Duodenal mucosa (tissue), 2 donors: Measurements from ENCODE around the gene LCTL.

Experiments
- H3K27ac ChIP-seq: one replicate; pipeline ENCODE4 v1.7.0; 2013; ENCODE audit warnings: low read depth, low read length
- H3K27me3 ChIP-seq, 2 donors: one replicate each; pipeline ENCODE4 v1.7.0; 2013; ENCODE audit warnings: low read length in 2 of 2, control low read depth in 1 of 2; ENCODE audit not compliant: insufficient read depth in 2 of 2, control insufficient read depth in 1 of 2
- H3K36me3 ChIP-seq, 2 donors: one replicate each; pipeline ENCODE4 v1.7.0; 2013; ENCODE audit warnings: low read length in 2 of 2, control low read depth in 1 of 2; ENCODE audit not compliant: insufficient read depth in 2 of 2, control insufficient read depth in 1 of 2
- H3K4me1 ChIP-seq, 2 donors: one replicate each; pipeline ENCODE4 v1.7.0; 2013; ENCODE audit warnings: low read length in 2 of 2, control low read depth in 1 of 2; ENCODE audit not compliant: insufficient read depth in 2 of 2, control insufficient read depth in 1 of 2
- H3K4me3 ChIP-seq, 2 donors: one replicate each; pipeline ENCODE4 v1.7.0; 2013; ENCODE audit warnings: low read length in 2 of 2, low read depth in 1 of 2
- H3K9ac ChIP-seq, 2 donors: one replicate each; pipeline ENCODE4 v1.7.0; 2013; ENCODE audit warnings: low read length in 2 of 2, low read depth in 1 of 2
- H3K9me3 ChIP-seq, 2 donors: one replicate each; pipeline ENCODE4 v1.7.0; 2013; ENCODE audit warnings: low read length in 2 of 2, control low read depth in 1 of 2; ENCODE audit not compliant: control insufficient read depth in 1 of 2

LCTL gene

DNA sequence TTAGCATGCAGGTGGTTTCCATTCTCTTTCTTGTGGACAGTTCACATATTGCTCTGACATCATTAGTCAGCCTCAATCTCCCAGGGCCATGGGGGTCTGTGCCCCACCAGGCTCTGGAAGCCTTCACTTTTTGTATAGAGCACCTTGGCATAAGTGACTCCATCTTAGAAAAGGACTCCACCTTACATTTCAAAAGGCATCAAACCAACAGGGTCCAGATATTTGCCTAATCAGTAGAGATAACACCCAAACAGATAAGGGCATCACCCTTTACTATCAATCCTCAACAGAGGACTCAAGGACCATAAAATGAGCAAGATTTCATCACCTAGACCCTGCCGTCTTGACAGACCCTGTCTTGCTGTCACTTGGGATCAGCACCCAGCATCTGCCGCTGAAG is 35.7 kb upstream of the LCTL start:
- H3K27me3 ChIP-seq = no peaks in the 10 kb centered on the region
- no peak overlapping the region for H3K4me3 ChIP-seq
- no peaks in the 10 kb centered on the region for H3K36me3 ChIP-seq
- H3K27ac ChIP-seq = no peak overlapping the region
- no peaks in the 10 kb centered on the region for H3K4me1 ChIP-seq
- H3K9me3 ChIP-seq = no peaks in the 10 kb centered on the region
- no peak overlapping the region for H3K9ac ChIP-seq

GRCh38 chr15:66600240-66600627 is 34.4 kb upstream of the LCTL start:
- H3K27me3 ChIP-seq = no peaks in the 10 kb centered on the region
- no peaks in the 10 kb centered on the region for H3K36me3 ChIP-seq
- H3K27ac ChIP-seq = no peak overlapping the region
- H3K9me3 ChIP-seq = no peaks in the 10 kb centered on the region
- H3K4me1 ChIP-seq = no peaks in the 10 kb centered on the region
- H3K4me3 ChIP-seq = no peak overlapping the region
- H3K9ac ChIP-seq = no peak overlapping the region

DNA sequence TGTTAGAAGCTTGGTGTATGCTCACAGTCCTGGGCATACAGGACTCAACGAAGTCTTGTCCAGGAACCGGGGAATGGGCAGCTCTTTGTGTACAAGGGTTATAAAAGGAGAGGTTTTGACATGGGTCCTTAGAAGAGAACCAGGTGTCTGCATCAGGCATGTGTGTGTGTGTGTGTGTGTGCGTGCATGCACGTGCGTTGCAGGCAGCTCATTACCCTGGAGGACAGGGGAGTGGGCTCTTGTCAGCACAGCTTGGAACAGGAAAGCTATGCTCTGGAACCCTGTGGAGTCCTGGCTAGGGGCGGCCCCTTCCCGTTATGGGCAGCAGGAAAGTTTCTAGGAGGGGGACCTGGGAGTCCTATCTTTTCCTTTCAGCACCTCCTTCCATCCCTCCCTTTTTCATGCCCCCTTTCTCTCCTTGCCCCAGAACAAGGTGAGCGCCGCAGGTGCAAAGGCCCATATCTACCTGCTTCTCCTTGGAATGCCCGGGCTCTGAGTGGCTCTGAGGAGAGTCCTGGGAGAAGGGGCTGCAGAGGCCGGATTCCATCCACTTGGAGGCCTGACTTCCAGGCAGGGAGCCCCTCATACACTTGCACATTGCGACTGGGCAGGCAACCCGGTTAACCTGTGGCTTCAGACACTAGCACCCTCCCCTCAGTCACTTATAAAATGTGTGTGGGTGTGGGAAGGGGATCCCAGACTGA is 33.9 kb upstream of the LCTL start:
- H3K36me3 ChIP-seq = no peaks in the 10 kb centered on the region
- H3K9me3 ChIP-seq = no peaks in the 10 kb centered on the region
- no peak overlapping the region for H3K4me3 ChIP-seq
- no peak overlapping the region for H3K27ac ChIP-seq
- H3K4me1 ChIP-seq = no peaks in the 10 kb centered on the region
- H3K9ac ChIP-seq = no peak overlapping the region
- no peaks in the 10 kb centered on the region for H3K27me3 ChIP-seq

DNA sequence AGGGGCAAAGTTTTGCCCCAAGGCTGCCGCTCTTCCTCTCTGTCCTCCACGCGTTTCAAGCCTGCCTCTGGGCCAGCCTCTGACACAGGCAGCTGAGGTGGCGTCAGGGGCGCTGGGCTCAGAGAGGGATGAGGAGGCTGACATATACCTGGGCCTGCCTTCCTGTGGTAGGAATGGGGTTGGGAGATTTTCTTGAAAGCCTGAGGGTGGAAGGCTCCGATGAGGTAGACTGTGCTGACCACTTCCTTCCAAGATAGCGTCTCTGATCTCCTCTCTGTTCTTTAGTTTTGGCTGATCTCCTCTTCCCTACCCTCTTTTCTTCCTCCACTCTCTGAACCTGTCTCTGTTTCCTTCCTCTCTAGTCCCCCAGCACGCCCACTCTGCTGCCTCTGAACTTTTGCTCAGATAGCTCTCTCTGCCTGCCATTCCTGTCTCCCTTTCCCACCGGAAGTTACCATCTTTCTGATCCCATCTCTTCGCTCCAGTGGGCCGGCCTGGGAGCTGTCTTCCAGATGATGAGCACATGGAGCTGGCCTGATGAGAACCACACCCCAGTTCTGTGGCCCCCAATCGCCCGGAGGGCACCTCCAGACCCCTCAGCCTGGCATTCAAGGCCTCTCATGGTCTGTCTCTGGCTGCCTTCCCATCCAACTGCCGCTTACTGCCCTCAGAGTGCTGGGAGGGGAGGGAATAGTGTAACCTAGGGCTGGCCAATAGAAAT is 32.5 kb upstream of the LCTL start:
- no peak overlapping the region for H3K9ac ChIP-seq
- no peaks in the 10 kb centered on the region for H3K27me3 ChIP-seq
- no peaks in the 10 kb centered on the region for H3K9me3 ChIP-seq
- no peaks in the 10 kb centered on the region for H3K36me3 ChIP-seq
- H3K4me3 ChIP-seq = no peak overlapping the region
- H3K4me1 ChIP-seq = no peaks in the 10 kb centered on the region
- H3K27ac ChIP-seq = no peak overlapping the region

DNA sequence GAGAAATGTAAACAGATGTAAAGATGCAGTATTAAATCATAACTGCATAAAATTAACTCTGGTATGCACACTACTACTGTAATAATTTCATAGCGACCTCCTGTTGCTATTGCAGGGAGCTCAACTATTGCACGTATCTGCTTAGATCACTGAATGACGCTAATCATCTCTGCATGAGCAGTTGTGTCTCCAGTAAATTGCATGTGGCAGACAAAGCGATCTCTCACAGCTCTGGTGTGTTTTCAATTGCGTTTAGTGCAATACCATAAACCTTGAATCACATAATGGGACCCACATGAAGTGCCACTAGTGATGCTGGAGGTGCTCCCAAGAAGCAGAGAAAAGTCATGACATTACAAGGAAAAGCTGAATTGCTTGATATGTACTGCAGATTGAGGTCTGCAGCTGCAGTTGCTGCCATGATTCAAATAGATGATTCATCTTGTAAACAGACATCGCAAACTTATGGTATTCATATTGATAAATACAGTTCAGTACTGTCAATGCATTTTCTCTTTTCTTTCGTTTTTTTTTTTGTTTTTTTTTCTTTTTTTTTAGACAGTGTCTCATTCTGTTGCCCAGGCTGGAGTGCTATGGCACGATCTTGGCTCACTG is 30.2 kb upstream of the LCTL start:
- Histone ChIP-seq H3K27ac (no peak overlapping the region), H3K4me3 (no peak overlapping the region), H3K9ac (no peak overlapping the region), H3K27me3 (no peaks in the 10 kb centered on the region), H3K4me1 (peaks cover 0 to 3% of the 10 kb centered on the region in 2 donors), H3K9me3 (no peaks in the 10 kb centered on the region), H3K36me3 (no peaks in the 10 kb centered on the region)

DNA sequence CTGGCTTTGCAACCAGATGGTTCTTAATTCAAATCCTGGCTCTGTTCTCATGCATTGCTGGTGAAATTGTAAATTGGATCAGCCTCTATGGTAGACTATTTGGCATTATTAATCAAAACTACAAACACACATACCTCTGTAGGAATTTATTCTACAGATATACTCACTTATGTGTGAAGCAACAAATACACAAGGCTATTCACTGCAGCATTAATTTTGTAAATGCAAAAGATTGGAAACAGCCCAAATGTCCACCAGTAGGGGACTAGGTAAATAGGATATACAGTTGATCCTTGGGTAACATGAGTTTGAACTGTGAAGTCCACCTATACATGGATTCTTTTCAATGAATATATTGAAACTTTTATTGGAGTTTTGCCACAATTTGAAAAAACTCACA is 29.5 kb upstream of the LCTL start:
- H3K9me3 ChIP-seq = no peaks in the 10 kb centered on the region
- no peaks in the 10 kb centered on the region for H3K27me3 ChIP-seq
- no peak overlapping the region for H3K27ac ChIP-seq
- H3K9ac ChIP-seq = no peak overlapping the region
- no peak overlapping the region for H3K4me3 ChIP-seq
- peaks cover 0 to 3% of the 10 kb centered on the region in 2 donors for H3K4me1 ChIP-seq
- H3K36me3 ChIP-seq = no peaks in the 10 kb centered on the region

GRCh38 chr15:66594836-66595235 is 29.0 kb upstream of the LCTL start:
- Histone ChIP-seq H3K4me3 (no peak overlapping the region), H3K9me3 (no peaks in the 10 kb centered on the region), H3K27ac (no peak overlapping the region), H3K27me3 (no peaks in the 10 kb centered on the region), H3K9ac (no peak overlapping the region), H3K36me3 (no peaks in the 10 kb centered on the region), H3K4me1 (peaks cover 0 to 3% of the 10 kb centered on the region in 2 donors)

GRCh38 chr15:66594344-66594743 is 28.5 kb upstream of the LCTL start:
- H3K4me3 ChIP-seq = no peak overlapping the region
- H3K27me3 ChIP-seq = no peaks in the 10 kb centered on the region
- H3K9me3 ChIP-seq = no peaks in the 10 kb centered on the region
- H3K36me3 ChIP-seq = no peaks in the 10 kb centered on the region
- no peak overlapping the region for H3K27ac ChIP-seq
- H3K9ac ChIP-seq = no peak overlapping the region
- peaks cover 0 to 3% of the 10 kb centered on the region in 2 donors for H3K4me1 ChIP-seq

GRCh38 chr15:66593219-66593780 is 27.5 kb upstream of the LCTL start:
- peaks cover 3 to 4% of the 10 kb centered on the region in 2 donors for H3K4me1 ChIP-seq
- H3K9me3 ChIP-seq = no peaks in the 10 kb centered on the region
- H3K27me3 ChIP-seq = no peaks in the 10 kb centered on the region
- no peaks in the 10 kb centered on the region for H3K36me3 ChIP-seq
- H3K4me3 ChIP-seq = no peak overlapping the region
- H3K27ac ChIP-seq = no peak overlapping the region
- H3K9ac ChIP-seq = no peak overlapping the region
